ENCODE data around the gene NEK9.

DNA sequence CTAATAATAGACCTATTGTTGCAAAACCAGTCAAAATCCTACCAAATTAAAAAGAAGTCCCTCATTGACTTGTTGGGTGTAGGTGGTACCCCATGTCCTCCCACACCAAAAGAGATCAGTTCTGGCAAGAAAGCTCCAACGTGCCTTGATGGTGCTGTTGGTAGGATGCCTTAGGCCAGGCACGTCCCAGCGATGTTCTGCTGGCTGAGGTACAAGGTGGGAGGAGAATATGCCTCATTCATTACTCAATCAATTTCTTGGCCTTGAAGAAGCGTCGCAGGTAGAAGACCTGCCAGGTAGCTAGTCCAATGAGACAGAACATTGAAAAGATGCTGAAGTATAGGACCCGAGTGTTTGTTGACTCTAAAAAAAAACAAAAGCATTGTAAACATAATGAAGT, 7.8 kb upstream of the NEK9 start:
- TF ChIP-seq, protein P1, sequence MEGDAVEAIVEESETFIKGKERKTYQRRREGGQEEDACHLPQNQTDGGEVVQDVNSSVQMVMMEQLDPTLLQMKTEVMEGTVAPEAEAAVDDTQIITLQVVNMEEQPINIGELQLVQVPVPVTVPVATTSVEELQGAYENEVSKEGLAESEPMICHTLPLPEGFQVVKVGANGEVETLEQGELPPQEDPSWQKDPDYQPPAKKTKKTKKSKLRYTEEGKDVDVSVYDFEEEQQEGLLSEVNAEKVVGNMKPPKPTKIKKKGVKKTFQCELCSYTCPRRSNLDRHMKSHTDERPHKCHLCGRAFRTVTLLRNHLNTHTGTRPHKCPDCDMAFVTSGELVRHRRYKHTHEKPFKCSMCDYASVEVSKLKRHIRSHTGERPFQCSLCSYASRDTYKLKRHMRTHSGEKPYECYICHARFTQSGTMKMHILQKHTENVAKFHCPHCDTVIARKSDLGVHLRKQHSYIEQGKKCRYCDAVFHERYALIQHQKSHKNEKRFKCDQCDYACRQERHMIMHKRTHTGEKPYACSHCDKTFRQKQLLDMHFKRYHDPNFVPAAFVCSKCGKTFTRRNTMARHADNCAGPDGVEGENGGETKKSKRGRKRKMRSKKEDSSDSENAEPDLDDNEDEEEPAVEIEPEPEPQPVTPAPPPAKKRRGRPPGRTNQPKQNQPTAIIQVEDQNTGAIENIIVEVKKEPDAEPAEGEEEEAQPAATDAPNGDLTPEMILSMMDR (IDR thresholded peaks at IDR 0.05) = no peak
- TF ChIP-seq EP300 (IDR thresholded peaks at IDR 0.05) (no peak), POLR2A (IDR thresholded peaks at IDR 0.05) (no peak), POLR2AphosphoS5 (IDR thresholded peaks at IDR 0.05) (no peak)
